ENCODE results near the gene IKBKG. TPM values are rescaled to one million over a fixed set of nuclear protein-coding genes. Genes with fewer than 3 reads are reported as not detected.

The IKBKG gene
- total and polyA plus RNA-seq, 2 of the 8 experiments (the other 6 are each of a cell fraction or from before 2014, with no cell fraction given), result 17.5 to 18.1 TPM

GRCh38 chrX:154607370-154607769, 60.0 kb downstream of the IKBKG start:
- Histone ChIP-seq H3K56ac (replicated peaks; ENCODE audit: insufficient read length, low read depth, low read length) (no peak overlapping the region), H2BK12ac (ENCODE audit: low read depth, low read length) (no peak overlapping the region), H3K27ac (ENCODE audit: low read depth, low read length) (no peak overlapping the region), H2BK20ac (ENCODE audit: low read length) (no peak overlapping the region), H2BK15ac (ENCODE audit: low read length) (no peak overlapping the region), H3K23ac (ENCODE audit: insufficient read length) (no peak overlapping the region), H3K27me3 (replicated peaks in 1 of 4; ENCODE audit: control insufficient read depth in 3 of 4, extremely low read depth in 1 of 4, insufficient read depth in 3 of 4, low read length in 3 of 4) (no peaks in the 10 kb centered on the region), H3K4me3 (ENCODE audit: extremely low read depth in 1 of 4, insufficient read depth in 2 of 4, low read depth in 3 of 4, low read length in 4 of 4) (no peak overlapping the region), H3K4me1 (replicated peaks in 1 of 4; ENCODE audit: control insufficient read depth in 3 of 4, insufficient read depth in 4 of 4, low read length in 3 of 4) (no peaks in the 10 kb centered on the region), H3K9ac (replicated peaks in 1 of 4; ENCODE audit: extremely low read depth in 1 of 4, low read depth in 3 of 4, low read length in 3 of 4) (no peak overlapping the region), H4K20me1 (replicated peaks in 1 of 2; ENCODE audit: control insufficient read depth in 1 of 2, insufficient read depth in 2 of 2, low read length in 2 of 2) (no peaks in the 10 kb centered on the region), H2BK5ac (ENCODE audit: low read depth, low read length) (no peak overlapping the region), H2BK120ac (replicated peaks; ENCODE audit: low read depth, low read length) (no peak overlapping the region), H3K18ac (ENCODE audit: extremely low read depth, low read length) (no peak overlapping the region), H4K8ac (ENCODE audit: extremely low read depth, insufficient read depth, low read length) (no peak overlapping the region), H3K14ac (ENCODE audit: insufficient read length) (no peak overlapping the region), H3K79me1 (ENCODE audit: low read depth, low read length) (no peaks in the 10 kb centered on the region), H3K36me3 (ENCODE audit: control insufficient read depth in 2 of 4, insufficient read depth in 4 of 4, low read length in 3 of 4) (no peaks in the 10 kb centered on the region), H3K4me2 (ENCODE audit: insufficient read depth in 1 of 2, low read depth in 2 of 2, low read length in 2 of 2) (no peak overlapping the region), H3K79me2 (ENCODE audit: control insufficient read depth in 1 of 2, insufficient read depth in 2 of 2, low read length in 2 of 2) (no peaks in the 10 kb centered on the region), H2AK5ac (ENCODE audit: low read depth, low read length) (no peak overlapping the region), H4K91ac (replicated peaks; ENCODE audit: insufficient read length, low read length) (no peak overlapping the region), H3K9me3 (ENCODE audit: insufficient read depth in 2 of 2, low read depth in 1 of 2, low read length in 1 of 2) (no peaks in the 10 kb centered on the region), H2AFZ (ENCODE audit: low read length) (no peak overlapping the region), H4K5ac (ENCODE audit: insufficient read length, low read depth, low read length) (no peak overlapping the region), H3K4ac (replicated peaks; ENCODE audit: insufficient read length, low read depth, low read length) (no peak overlapping the region), H3K23me2 (ENCODE audit: low read depth, low read length) (no peaks in the 10 kb centered on the region)
- ChIA-PET POLR2A (ENCODE audit: partially characterized antibody) (no interaction called here), CTCF (ENCODE audit: partially characterized antibody) (no interaction called here)
- WGBS, 2 experiments (ENCODE audit: extremely low coverage in 1 of 2, insufficient coverage in 1 of 2, insufficient read length in 1 of 2, insufficient replicate concordance in 2 of 2, low coverage in 1 of 2, low lambda C conversion rate in 2 of 2, missing lambda C conversion rate in 1 of 2), result 95% methylated on average over 6 of the region's 6 CpGs; no CpG with 5 or more reads in 1 of the 2 experiments
- FAIRE-seq, result no peak
- DNase-seq (ENCODE audit: low read depth in 1 of 2, low spot score in 2 of 2), result no peak
- TF ChIP-seq KDM5A (IDR thresholded peaks at IDR 0.05; ENCODE audit: low read length) (no peak), SIRT6 (IDR thresholded peaks at IDR 0.05; ENCODE audit: low read length) (no peak), EZH2 (IDR thresholded peaks at IDR 0.05; ENCODE audit: low read depth, low read length, severe bottlenecking) (no peak), RXRA (IDR thresholded peaks at IDR 0.05; ENCODE audit: insufficient read depth, low read depth, low read length) (no peak), CBX5 (IDR thresholded peaks at IDR 0.05; ENCODE audit: low read depth, low read length) (no peak), CTCF (IDR thresholded peaks at IDR 0.05; ENCODE audit: control extremely low read depth in 1 of 3, insufficient read depth in 1 of 3, low read depth in 1 of 3, low read length in 3 of 3) (no peak), SP4 (IDR thresholded peaks at IDR 0.05; ENCODE audit: low read length) (no peak), MAFK (IDR thresholded peaks at IDR 0.05; ENCODE audit: low read depth, low read length) (no peak)

All from H1 (cell line).